GM23338 (cell line): Measurements from ENCODE around the gene KRT81. TPM values are rescaled to one million over a fixed set of nuclear protein-coding genes. Genes with fewer than 3 reads are reported as not detected.

Source experiments
- ATAC-seq: fragments of 200-7000 bp; cut with Tn5 transposase; 3 replicates; pipeline ENCODE4 v1.9.1; 2020
- DNase-seq: peaks from one replicate; pipeline ENCODE4 v3.0.0-alpha.2; 2015; ENCODE audit warnings: low spot score
- H2AFZ ChIP-seq: fragments of 200-600 bp; sonication (generic); 2 replicates; pipeline ENCODE4 v1.8.0; 2016; ENCODE audit warnings: antibody characterized with exemption, mild to moderate bottlenecking, moderate library complexity
- H3F3A ChIP-seq: fragments of 200-600 bp; sonication (generic); replicated peaks from 2 replicates; pipeline ENCODE4 v1.8.0; 2017; ENCODE audit warnings: antibody characterized with exemption, mixed run types, low read depth
- H3K27ac ChIP-seq: fragments of 200-600 bp; sonication (generic); 2 replicates; pipeline ENCODE4 v1.6.1; 2016; ENCODE audit warnings: low read depth
- H3K27me3 ChIP-seq: fragments of 200-600 bp; sonication (generic); 2 replicates; pipeline ENCODE4 v1.8.0; 2016; ENCODE audit warnings: mild to moderate bottlenecking, mixed run types, moderate library complexity; ENCODE audit not compliant: insufficient read depth
- H3K36me3 ChIP-seq: fragments of 200-600 bp; sonication (generic); 2 replicates; pipeline ENCODE4 v1.8.0; 2016; ENCODE audit warnings: mild to moderate bottlenecking; ENCODE audit not compliant: insufficient read depth
- H3K4me1 ChIP-seq: fragments of 200-600 bp; sonication (generic); 2 replicates; pipeline ENCODE4 v1.8.0; 2016; ENCODE audit warnings: mild to moderate bottlenecking, moderate library complexity; ENCODE audit not compliant: insufficient read depth
- H3K4me2 ChIP-seq: fragments of 200-600 bp; sonication (generic); 2 replicates; pipeline ENCODE4 v1.7.1; 2017; ENCODE audit warnings: mixed run types
- H3K4me3 ChIP-seq: fragments of 200-600 bp; sonication (generic); 2 replicates; pipeline ENCODE4 v1.6.1; 2016; ENCODE audit warnings: mixed run types
- H3K79me2 ChIP-seq: fragments of 200-600 bp; sonication (generic); replicated peaks from 2 replicates; pipeline ENCODE4 v1.8.0; 2017; ENCODE audit warnings: mild to moderate bottlenecking; ENCODE audit not compliant: insufficient read depth
- H3K9me2 ChIP-seq: fragments of 200-600 bp; sonication (generic); 2 replicates; pipeline ENCODE4 v1.8.0; 2017; ENCODE audit not compliant: insufficient read depth
- H4K20me1 ChIP-seq: fragments of 200-600 bp; sonication (generic); replicated peaks from 2 replicates; pipeline ENCODE4 v1.8.0; 2017; ENCODE audit warnings: mild to moderate bottlenecking; ENCODE audit not compliant: insufficient read depth
- H3K27ac Mint-ChIP-seq: 2 replicates; pipeline ENCODE4 v1.8.0; 2020; ENCODE audit warnings: inconsistent platforms, mild to moderate bottlenecking, moderate library complexity, mixed read lengths
- H3K27me3 Mint-ChIP-seq: 3 replicates; pipeline ENCODE4 v1.8.0; 2022; ENCODE audit warnings: low read depth, mild to moderate bottlenecking, moderate library complexity, mixed read lengths, inconsistent platforms; ENCODE audit not compliant: insufficient read depth, poor library complexity
- H3K36me3 Mint-ChIP-seq: 3 replicates; pipeline ENCODE4 v1.8.0; 2021; ENCODE audit warnings: low read depth, mild to moderate bottlenecking, inconsistent platforms, moderate library complexity, mixed read lengths
- H3K4me1 Mint-ChIP-seq: 3 replicates; pipeline ENCODE4 v1.8.0; 2020; ENCODE audit warnings: mild to moderate bottlenecking, inconsistent platforms, mixed read lengths
- H3K4me3 Mint-ChIP-seq: 3 replicates; pipeline ENCODE4 v1.8.0; 2021; ENCODE audit warnings: moderate library complexity, mild to moderate bottlenecking, inconsistent platforms, mixed read lengths
- H3K9me3 Mint-ChIP-seq: 3 replicates; pipeline ENCODE4 v1.8.0; 2020; ENCODE audit warnings: moderate library complexity, mild to moderate bottlenecking, inconsistent platforms, mixed read lengths
- EZH2phosphoT487 ChIP-seq: fragments of 200-600 bp; sonication (generic); IDR thresholded peaks from one replicate; pipeline ENCODE4 v1.8.1; 2018; ENCODE audit warnings: antibody characterized with exemption; ENCODE audit not compliant: unreplicated experiment
- JUNB ChIP-seq: IDR thresholded peaks from one replicate; pipeline ENCODE4 v1.6.1; 2016; ENCODE audit warnings: antibody characterized with exemption; ENCODE audit not compliant: unreplicated experiment
- STAT1 ChIP-seq: IDR thresholded peaks from one replicate; pipeline ENCODE4 v1.6.1; 2016; ENCODE audit warnings: antibody characterized with exemption; ENCODE audit not compliant: unreplicated experiment
- ZNF462 ChIP-seq: fragments of 250-450 bp; sonication (Bioruptor Pico); IDR thresholded peaks from 2 replicates; pipeline ENCODE4 v1.5.0; 2020; ENCODE audit warnings: mild to moderate bottlenecking, moderate library complexity
- polyA plus RNA-seq: library from polyadenylated mRNA; unstranded; fragments of >200 nt; fragmentation: Nextera tagmentation; extraction: Ambion mirVana; gene quantifications from 2 replicates; pipeline ENCODE4 v1.2.1, GENCODE V29; 2016
- total RNA-seq: library from RNA; depleted of rRNA; stranded (reverse); fragments of >200 nt; shearing (Covaris generic); gene quantifications from 2 replicates; pipeline ENCODE4 v1.2.3, GENCODE V29; 2014

KRT81 gene
- total and polyA plus RNA-seq, 2 experiments from 2014 or later: not detected

DNA sequence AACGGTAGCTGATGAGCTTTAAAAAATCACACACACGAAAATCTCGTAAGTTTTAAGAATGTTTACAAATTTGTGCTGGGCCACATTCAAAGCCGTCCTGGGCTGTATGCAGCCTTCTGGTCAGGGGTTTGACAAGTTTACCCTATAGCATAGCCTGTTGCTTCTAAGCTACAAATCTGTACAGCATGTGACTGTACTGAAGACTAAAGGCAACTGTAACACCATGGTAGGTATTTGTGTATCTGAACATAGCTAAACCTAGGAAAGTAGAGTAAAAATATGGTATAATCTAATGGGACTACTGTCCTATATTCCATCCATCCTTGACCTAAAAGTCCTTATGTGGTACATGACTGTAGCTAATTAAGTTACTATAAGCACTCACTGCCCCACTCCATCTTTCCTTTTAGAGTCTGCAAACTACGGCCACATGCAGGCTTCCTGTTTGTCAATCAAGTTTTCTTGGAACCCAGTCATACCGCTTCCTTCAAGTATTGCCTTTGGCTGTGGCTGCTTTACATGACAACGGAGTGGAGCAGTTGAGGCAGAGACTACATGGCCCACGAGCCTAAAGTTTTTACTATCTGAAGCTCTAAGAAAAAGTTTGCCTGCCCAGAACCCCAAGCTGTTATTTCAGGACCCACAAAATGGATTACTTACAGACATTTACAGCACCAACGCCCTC, 39.8 kb downstream of the KRT81 start (continued):
- TF ChIP-seq ZNF462 (CRISPR knock-in tag): no peak
- no peak for TF ChIP-seq EZH2phosphoT487
- TF ChIP-seq JUNB: no peak
- TF ChIP-seq STAT1: no peak

DNA sequence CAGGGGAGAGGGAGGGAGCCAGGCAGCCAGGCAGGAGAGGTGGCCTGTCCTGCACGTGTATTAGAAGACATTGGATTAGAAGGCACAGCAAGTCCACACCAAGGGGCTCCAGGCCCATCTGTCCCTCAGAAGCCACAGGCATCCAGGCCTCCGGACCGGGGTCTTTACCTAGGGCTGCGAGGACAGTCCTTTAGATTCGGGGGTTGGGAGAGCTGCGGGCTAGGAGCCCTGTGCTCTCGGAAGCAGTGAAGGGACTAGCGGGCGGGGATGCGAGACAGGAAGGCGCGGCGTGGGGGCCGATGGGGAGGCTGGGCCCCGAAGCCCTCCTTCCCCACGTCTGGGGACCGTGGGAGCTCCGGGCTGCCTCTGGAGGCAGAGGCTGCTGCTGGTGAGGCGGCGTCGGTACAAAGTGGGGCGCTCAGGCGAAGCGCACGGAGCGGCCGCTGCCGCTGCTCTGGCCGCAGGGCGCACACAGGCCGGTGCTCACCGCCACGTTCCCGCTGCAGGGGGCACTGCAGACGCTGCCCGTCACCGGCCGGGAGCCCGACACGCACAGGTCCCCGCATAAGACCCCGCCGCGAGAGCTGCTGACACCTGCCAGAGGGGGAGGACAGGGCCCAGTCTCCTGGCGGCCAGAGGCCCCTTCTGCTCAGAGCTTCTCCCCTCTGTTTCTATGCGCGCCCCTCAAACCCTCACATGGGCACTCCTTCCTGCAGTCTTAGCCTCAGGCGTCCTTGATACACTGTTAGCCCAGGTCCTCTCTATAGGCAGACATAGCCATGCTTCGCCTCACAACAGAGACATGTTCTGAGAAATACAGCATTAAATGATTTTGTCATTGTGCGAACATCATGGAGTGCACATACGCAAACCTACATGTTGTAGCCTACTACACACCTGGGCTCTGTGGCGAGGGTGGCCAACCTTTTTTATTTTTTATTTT, 41.0 kb downstream of the KRT81 start:
- H3K27ac ChIP-seq: no peak overlapping the region
- peak overlapping the region; percentile 83 for H3K4me2 ChIP-seq
- Mint-ChIP-seq H3K9me3 (no peaks in the 10 kb centered on the region), H3K27ac (no peak overlapping the region), H3K27me3 (peaks cover 30% of the 10 kb centered on the region), H3K4me3 (peak overlapping the region; percentile 69), H3K4me1 (peaks cover 40% of the 10 kb centered on the region), H3K36me3 (no peaks in the 10 kb centered on the region)
- H3K36me3 ChIP-seq: no peaks in the 10 kb centered on the region
- H3K9me2 ChIP-seq: no peaks in the 10 kb centered on the region
- peaks cover 25% of the 10 kb centered on the region for H3K27me3 ChIP-seq
- no peaks in the 10 kb centered on the region for H3F3A ChIP-seq
- H3K4me3 ChIP-seq: peak overlapping the region; percentile 59
- no peaks in the 10 kb centered on the region for H3K79me2 ChIP-seq
- peak overlapping the region; percentile 89 for H2AFZ ChIP-seq
- DNase-seq (peak; percentile 68), ATAC-seq (peak; percentile 85)
- H3K4me1 ChIP-seq: no peaks in the 10 kb centered on the region
- H4K20me1 ChIP-seq: no peaks in the 10 kb centered on the region
- TF ChIP-seq ZNF462 (CRISPR knock-in tag): no peak
